SK-N-DZ (cell line): ENCODE measurements around the gene RNF34.

Experiments used
- DNase-seq: peaks from one replicate; pipeline ENCODE4 v3.0.0-alpha.2; 2015; ENCODE audit warnings: low spot score

Gene RNF34

DNA sequence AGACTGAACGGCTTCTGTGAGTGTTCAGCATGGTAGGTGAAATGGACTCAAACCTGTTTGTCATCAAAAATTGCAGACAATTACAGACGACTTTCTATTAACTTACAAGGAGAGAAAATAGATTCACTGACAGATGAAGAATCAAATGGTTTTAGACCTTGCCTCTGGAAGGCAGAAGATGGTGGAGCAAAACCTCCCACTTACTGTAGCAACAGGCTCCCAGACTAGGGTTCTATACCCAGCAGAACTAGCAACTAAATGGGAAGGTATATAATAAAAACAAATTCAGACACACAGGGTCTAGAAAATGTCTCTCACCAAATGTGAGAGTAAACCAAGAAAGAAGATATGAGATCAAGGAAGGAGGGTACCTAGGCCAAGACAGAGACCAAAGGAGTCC lies 36.8 kb downstream of the RNF34 start:
- DNase-seq, result no peak

DNA sequence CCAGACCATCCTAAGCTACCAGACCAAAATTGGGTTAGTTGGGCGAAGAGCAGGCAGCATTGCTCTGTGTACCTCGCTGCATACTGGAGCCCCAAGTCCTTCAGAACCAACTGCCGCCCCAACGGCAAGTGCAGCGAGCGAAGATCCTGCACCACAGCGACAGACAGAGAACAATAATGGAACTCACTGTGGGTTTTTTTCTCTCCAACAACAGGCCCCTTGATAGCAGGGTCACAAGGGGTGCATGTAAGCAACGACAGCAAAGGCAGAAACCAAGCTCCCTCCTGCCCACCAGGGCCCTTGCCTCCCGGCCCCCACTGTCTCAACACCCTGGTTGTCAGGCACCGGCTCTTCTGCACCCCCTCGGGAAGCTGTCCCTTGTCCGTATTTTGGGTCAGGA lies 39.0 kb downstream of the RNF34 start:
- no peak for DNase-seq

DNA sequence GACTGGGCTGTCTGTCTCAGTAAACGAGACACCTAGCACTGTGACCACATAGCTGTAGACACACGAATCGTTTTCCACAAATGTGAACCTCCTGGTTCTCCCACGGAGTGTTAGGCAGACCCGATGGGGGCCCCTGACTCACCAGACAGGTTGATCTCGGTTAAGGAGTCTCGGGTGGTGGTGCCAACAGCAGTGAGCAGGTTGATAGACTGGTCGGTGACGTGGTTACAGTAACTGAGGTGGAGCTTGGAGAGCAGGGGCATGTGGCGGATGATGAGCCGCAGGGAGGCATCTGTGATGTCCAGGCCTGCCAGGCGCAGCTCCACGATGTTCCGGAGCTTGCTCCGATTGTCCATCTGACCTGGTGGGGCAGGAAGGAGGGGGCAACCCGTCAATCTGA lies 39.8 kb downstream of the RNF34 start:
- no peak for DNase-seq

DNA sequence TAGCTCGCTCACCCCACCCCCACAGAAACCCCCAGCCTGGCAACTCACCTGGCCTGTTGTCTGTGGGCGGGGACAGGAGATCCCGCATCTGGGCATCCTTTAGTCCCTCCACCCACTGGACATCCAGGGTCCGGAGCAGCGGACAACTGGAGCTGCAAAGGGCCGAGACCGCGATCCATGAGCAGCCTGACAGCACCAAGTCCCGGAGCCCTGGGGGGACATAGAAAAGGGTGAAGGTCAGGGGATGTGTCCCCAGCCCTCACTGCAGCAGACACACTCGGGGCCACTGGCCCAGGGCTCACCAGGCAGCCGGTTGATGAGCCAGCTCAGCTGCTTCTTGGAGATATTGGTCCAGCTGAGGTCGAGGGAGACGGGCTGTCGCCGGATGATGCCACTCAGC lies 40.9 kb downstream of the RNF34 start:
- no peak for DNase-seq

DNA sequence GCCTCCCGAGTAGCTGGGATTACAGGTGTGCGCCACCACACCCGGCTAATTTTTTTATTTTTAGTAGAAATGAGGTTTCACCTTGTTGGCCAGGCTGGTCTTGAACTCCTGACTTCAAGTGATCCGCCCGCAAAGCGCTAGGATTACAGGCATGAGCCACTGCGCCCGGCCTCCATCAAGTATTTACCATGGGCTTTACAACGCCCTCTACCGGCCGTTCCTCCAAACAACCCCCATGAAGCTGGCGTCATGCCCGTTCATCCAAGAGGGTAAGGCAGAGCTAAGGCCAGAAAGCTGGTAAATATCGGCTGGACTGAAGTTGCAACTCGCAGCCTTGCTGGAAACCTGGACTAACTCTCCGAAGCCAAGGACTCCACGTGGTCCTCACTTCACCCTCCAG lies 41.6 kb downstream of the RNF34 start:
- no peak for DNase-seq

DNA sequence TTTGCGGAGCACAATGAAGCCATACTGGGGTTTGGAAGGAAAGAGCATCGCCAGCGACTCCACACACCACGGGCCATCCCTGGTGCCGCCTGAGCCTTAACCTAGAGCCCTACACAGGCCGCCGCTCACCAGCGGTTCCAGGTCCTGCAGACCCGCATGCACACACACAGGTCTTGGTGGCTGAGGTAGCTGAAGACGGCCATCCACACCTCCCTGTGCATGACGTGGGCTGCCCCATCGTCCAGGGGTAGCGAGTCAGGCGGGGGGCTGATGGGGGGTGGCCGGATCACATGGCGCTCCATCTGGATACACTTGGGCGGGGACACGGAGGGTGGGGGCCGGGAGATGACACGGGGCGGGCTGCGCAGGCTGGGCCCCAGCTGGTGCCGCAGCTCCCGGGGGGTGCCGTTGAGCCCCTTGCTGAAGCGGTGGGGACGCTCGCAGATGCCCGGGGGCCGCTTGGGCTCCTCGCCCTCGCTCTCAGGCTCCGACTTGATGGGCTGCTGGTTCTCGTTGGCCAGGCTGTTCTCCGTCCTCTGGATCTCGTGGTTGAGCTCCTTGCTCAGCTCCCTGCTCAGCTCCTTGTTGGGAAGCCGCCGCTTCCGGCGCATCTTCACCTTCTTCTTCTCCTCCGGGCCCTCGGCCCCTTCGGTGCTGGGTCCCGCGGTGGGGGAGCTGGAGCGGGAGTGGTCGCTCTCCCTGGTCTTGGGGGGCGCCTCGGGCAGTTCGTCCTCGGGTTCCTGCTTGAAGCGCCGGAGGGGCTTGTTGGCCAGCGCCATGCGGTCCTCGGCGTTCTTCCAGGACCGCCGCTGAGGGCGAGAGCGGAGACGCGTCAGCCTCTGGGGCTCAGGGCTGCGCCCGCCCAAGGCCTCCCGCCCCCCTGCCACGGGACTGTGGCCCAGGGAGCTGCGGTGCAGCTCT lies 42.4 kb downstream of the RNF34 start:
- no peak for DNase-seq

DNA sequence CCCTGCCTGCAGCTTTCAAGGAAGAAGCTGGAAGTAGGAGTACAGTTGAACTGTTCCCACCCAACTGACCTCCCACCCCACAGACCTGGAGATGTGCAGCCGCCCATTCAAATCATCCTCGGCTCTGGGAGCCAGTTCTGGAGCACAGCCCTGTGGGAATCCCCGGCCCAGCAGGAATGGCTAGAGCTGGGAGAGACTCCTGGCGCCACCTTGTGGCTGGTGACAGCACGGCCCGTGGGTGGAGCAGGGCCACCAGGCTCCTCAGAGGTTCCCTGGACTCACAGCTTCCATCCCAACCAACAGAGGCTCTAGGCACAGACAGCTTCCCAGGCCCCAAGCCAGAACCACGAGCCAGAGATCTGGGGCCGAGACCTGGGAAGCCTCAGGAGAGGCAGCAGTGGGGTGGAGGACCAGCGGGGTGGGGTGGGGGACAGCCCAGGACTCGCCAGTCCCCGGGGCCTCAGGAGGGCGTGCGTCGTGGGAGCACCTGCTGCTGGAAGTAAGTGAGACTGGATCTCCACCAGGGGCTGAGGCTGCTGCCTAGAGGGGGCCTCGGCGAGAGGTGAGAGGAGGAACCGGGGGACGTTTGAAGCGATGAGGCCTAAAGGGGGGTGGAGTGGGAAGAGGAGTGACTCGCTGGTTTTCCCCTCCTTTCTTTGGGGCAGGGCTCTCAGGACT lies 43.4 kb downstream of the RNF34 start:
- peak; percentile 74 for DNase-seq

DNA sequence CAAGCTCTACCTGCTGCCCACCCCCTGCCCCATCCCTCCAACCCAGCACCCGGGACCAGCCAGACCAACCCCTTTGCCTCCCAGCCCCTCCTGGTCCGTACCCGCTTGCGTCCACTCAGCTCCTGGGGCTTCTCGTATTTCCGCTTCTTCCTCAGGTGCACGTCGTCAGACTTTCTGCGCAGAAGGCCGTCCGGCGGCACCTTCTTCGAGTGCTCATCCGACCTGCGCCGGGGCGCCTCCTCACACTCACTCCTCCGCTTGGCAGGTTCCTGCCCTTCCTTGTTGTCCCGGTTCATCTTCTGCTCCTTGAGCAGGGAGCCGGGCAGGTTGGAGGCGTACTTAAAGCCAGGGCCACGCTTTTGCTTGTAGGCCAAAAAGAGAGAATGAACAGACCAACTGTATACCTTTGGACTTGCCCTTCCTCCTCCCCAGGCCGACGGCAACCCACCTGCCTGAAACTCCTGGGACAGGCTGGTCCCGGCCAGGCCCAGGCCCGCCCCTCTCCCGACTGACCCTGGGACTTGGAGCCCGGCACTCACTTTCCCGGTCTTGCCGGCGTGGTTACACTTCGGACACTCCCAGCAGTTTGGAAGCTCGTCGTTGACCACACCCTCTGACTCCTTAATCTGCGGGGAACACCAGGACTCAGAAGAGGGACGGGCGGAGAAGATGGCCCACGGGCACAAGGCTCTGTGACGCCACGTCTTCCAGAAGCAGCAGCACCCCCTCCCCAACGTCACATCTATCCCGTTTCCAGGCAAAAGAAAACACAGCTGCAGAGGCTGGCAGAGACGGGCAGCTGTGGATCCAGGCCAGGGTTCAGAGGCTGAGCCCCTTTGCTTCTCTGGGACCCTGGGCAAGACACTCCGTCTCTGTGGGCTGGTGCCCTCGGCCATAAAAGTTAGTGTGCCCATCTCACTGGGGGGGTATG lies 44.3 kb downstream of the RNF34 start:
- DNase-seq, result no peak

DNA sequence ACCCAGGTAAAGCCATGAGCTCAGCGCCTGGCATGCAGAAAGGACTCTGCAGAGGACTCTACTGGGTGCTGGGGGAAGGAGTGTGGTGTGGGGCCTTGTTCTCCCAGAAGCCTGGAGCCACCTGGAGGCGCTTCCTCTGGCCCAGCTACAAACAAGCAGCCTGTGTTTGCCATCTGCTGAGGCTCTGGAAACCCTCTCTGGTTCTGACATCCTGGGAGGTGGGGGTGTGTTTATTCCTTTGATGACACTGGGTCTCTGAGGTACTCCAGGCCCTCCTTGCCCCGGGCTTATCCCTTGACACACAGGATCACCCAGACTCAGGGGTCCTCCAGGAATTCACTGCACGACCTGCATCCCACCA lies 44.9 kb downstream of the RNF34 start:
- DNase-seq, result no peak

DNA sequence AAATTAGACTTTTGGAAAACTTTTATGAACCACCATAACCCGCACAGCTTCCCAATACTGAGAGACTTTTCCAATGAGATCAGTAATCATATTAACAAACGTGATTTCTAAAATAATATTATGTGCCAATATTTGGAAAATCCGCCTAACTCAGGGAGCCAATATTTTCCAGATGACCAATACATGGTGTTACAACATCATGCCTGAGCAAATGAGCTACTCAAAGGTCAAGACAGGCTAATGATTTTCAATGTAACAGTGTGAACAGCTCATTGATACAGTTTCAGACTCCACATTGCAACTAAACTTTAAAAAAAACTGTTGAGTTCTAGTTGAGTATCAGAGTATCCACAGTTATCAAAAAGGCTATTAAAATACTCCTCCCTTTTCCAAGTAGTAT lies 46.8 kb downstream of the RNF34 start:
- no peak for DNase-seq

DNA sequence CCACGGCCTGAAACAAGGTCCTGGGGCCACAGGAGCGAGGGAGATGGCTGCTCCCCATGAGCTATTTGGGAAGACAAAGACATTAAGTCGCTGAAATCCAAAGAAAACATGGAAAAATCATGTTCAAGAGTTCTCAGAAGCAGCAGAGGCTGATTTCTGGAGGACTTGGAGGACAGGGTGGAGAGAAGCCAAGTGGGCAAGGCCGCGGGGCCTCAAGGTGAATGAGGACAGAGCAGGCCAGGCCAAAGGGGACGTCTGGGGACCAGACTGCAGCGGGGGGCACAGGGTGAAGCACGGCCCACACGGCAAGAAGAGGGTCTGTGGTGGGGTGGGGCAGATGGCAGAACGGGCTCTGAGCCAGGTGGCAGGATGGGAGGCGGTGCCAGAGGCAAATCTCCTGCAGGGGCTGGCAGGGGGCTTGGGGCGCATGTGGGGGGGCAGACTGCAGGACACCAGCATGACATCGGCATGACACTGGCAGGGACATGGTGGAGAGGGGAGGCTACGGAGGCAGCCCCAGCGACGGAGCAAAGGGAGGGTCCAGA lies 48.9 kb downstream of the RNF34 start:
- no peak for DNase-seq

DNA sequence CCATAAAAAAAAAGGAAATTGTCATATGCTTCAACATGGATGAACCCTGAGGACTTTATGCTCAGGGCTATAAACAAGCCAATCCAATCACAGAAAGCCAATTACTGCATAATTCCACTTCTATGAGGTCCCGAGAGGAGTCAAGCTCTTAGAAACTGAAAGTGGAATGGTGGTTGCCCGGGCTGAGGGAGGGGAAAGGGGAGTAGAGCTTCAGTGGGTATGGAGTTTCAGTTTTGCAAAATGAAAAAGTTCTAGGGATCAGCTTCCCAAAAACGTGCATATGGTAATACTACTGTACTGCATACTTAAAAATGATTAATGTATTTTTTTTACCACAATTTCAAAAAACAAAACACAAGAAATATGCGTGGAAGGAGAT lies 52.0 kb downstream of the RNF34 start:
- no peak for DNase-seq

DNA sequence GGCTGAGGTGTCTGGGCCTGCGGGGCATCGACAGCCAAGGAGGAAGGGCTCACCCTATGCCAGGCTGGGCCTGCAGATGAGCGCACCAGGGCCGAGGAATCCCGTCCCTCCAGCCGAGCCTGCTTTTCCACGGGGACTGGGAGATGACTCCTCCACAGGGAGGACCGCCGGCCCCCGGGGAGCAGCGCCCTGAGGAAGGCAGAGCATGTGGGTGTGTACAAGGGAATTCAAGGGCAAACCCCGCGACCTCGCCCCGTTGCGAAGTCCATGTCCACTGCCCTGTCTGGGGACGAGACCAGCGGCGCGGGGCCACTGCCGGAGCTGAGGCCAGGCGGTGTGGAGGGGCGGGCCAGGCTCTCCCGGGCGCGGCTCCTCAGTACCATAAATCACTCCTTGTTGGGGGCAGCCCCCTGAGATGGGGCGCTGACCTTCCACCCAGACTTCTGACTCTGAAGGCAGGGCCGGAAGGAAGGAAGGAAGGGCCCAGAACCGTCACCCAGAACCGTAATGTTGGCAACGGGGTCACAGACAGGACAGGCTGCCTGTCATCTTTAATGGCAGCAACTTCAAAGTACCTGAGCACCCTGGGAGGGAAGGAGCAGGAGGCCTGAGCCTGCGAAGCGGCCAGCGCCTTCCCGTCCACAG lies 52.5 kb downstream of the RNF34 start:
- no peak for DNase-seq

DNA sequence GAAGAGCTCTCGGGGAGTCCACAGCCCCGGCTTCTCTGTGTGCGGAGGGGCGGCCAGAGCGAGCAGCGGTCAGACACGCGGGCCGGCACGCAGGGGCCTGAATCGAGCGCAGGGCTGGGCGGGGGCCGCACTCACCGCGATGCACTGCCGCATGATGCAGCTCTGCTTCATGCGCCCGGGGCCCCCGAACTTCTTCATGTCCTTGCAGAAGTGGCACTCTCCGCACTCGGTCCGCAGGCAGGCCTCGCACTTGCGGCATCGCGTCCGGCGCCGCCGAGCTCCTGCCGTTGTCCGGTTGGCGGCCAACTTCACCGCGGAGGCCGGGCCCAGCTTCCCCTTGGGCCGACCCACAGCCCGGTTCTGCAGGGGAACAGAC lies 53.1 kb downstream of the RNF34 start:
- no peak for DNase-seq

DNA sequence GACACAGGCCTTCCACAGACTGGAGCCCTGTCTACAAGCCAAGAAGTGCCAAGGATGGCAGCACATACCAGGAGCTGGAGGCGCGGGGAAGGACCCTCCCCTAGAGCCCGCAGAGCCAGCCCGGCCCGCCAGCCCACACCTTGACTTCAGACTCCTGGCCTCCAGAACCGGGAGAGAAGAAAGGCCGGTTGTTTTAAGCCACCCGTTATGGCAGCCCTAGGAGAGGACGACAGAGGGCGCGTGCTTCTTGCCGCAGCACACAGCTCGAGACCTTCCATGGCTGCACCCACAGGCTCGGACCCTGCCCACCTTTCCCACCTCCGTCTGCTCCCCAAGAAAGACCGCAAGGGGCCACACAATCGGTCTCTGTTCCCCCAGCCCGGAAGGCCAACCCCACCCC lies 53.7 kb downstream of the RNF34 start:
- no peak for DNase-seq

DNA sequence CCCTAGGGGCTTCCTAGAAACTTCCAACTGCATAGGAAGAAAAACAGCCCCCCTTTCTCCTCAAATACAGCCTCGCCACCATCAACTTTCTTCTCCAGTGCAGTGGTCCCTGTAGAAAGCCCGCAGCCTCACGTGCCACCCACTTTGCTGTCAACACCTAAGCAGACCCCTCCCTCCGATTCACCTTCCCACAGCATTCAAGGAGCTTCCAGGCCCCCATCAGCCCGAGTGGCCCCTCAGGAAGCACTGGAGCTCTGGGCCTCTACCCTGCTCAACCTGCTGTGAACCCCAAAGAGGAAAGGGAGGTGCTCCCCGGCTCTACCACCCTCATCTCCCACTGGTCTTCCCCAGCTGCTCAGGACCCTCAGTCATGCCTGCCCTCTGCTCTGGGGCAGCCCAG lies 55.0 kb downstream of the RNF34 start:
- no peak for DNase-seq

DNA sequence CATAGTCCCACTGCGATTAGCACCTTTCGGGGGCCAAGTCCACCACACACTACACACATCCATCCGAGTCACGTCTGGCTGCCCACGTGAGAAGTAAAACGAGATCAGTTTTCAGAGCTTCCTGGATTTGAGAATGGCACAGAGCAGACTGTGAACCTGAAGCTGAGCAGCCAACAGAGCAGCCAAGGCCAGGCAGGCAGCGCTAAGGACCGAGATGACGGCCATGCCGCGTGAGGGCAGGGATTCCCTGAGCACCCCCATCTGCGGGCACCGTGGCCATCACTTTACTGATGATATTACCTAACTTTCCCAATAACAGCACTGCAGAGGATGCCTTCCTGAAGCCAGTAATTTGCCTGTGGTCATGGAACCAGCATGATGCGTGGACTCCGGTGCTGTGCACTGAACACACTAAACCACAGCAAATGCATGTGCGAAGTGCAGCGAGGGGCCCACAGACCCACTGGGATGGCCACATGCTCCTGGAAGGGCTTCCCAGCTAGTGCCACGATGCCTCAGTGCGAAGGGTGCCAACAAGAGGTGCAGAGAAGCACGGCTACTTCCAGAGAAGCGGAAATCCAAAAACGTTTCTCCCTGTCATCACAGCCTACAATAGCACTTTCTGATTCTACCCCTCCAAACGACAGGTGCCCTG lies 56.0 kb downstream of the RNF34 start:
- DNase-seq, result no peak

DNA sequence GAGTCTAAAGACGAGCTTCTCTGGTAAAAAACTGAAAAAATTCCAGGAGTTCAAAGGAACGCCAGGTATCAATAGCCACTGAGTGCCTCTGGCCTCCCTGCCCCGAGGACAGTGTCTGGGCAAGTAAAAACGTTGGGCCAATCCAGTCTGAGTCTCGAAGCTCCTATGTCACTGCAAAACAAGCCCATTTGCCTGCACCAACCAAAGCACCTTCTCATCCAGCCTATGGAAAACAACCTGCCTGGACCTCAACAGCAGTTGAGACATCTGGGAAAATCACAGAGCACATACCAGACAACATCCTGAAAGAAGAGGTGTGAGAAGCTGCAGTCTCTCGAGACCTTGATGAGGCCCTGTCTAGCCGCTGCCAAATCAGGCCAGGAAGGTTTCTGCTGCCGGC lies 56.6 kb downstream of the RNF34 start:
- no peak for DNase-seq

DNA sequence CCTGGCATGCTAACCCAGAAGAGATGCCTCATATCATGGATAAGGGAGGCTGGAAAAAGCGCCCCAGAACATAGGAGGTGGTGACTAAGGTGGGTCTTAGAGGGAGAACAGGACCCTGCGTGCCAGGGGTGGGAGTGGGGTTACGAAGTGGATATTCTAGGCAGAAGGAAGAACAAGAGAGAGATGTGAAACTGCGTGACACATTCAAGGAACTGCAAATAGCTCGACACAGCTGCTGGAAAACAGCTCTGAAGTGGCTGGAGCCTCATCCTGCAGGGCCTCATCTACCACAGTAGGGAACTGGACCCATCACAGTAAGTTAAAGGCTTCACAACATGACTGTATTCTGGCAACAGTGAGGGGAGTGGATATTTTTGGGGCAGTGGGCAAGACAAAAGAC lies 61.1 kb downstream of the RNF34 start:
- no peak for DNase-seq

DNA sequence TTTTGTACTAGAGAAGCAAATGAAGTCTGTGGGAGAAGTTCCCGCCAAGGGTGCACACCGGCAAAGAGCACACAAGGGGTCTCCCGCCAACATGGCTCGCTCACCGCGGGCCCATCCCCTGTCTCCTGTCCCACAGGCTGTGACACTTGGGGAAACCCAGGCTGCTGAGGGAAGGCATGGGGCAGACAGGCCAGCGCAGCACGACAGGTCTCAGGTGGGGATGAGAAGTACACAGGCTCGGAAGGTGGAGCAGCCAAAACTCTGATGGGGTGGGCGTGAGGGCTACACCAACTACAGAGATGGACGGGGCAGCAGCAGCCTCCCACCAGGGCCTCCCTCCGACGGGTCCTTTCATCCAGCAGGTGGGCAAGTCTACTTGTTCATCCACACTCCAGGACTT lies 64.4 kb downstream of the RNF34 start:
- DNase-seq, result no peak
